ENCODE measurements around the gene MCTP2. TPM values are rescaled to one million over a fixed set of nuclear protein-coding genes. Genes with fewer than 3 reads are reported as not detected.

Gene MCTP2
- total RNA-seq, 1 donor from 2014 or later = 6.3 TPM

- DNase-seq (ENCODE audit: low read depth) = no peak
- H3K4me3 ChIP-seq (ENCODE audit: low read depth, low read length) = no peak overlapping the region
- no peaks in the 10 kb centered on the region for H3K36me3 ChIP-seq (ENCODE audit: control insufficient read depth, insufficient read depth, low read length)
- H3K27me3 ChIP-seq (ENCODE audit: control insufficient read depth, insufficient read depth, low read length) = no peaks in the 10 kb centered on the region
- no peak for TF ChIP-seq CTCF (IDR thresholded peaks at IDR 0.05; ENCODE audit: insufficient read depth, low read length, poor library complexity, severe bottlenecking)
Measured at GRCh38 chr15:94395640-94396039, 164.3 kb downstream of the MCTP2 start.

- Histone ChIP-seq H3K27me3 (ENCODE audit: control insufficient read depth, insufficient read depth, low read length) (no peaks in the 10 kb centered on the region), H3K4me3 (ENCODE audit: low read depth, low read length) (no peak overlapping the region), H3K36me3 (ENCODE audit: control insufficient read depth, insufficient read depth, low read length) (no peaks in the 10 kb centered on the region)
- TF ChIP-seq CTCF (IDR thresholded peaks at IDR 0.05; ENCODE audit: insufficient read depth, low read length, poor library complexity, severe bottlenecking) = no peak
- no peak for DNase-seq (ENCODE audit: low read depth)
Measured at GRCh38 chr15:94397337-94397736, 166.0 kb downstream of the MCTP2 start.

- DNase-seq (ENCODE audit: low read depth) = no peak
Measured at GRCh38 chr15:94398001-94398400, 166.6 kb downstream of the MCTP2 start.

GRCh38 chr15:94400526-94401298, 169.4 kb downstream of the MCTP2 start:
- no peak for DNase-seq (ENCODE audit: low read depth)
- Histone ChIP-seq H3K36me3 (ENCODE audit: control insufficient read depth, insufficient read depth, low read length) (no peaks in the 10 kb centered on the region), H3K27me3 (ENCODE audit: control insufficient read depth, insufficient read depth, low read length) (no peaks in the 10 kb centered on the region), H3K4me3 (ENCODE audit: low read depth, low read length) (no peak overlapping the region)
- no peak for TF ChIP-seq CTCF (IDR thresholded peaks at IDR 0.05; ENCODE audit: insufficient read depth, low read length, poor library complexity, severe bottlenecking)

More at GRCh38 chr15:94398001-94398400, 166.6 kb downstream of the MCTP2 start:
- H3K36me3 ChIP-seq (ENCODE audit: control insufficient read depth, insufficient read depth, low read length) = no peaks in the 10 kb centered on the region
- no peak for TF ChIP-seq CTCF (IDR thresholded peaks at IDR 0.05; ENCODE audit: insufficient read depth, low read length, poor library complexity, severe bottlenecking)
- no peaks in the 10 kb centered on the region for H3K27me3 ChIP-seq (ENCODE audit: control insufficient read depth, insufficient read depth, low read length)
- H3K4me3 ChIP-seq (ENCODE audit: low read depth, low read length) = no peak overlapping the region

- Histone ChIP-seq H3K4me3 (ENCODE audit: low read depth, low read length) (no peak overlapping the region), H3K27me3 (ENCODE audit: control insufficient read depth, insufficient read depth, low read length) (no peaks in the 10 kb centered on the region), H3K36me3 (ENCODE audit: control insufficient read depth, insufficient read depth, low read length) (no peaks in the 10 kb centered on the region)
- no peak for TF ChIP-seq CTCF (IDR thresholded peaks at IDR 0.05; ENCODE audit: insufficient read depth, low read length, poor library complexity, severe bottlenecking)
- DNase-seq (ENCODE audit: low read depth) = no peak
Measured at GRCh38 chr15:94403331-94403730, 172.0 kb downstream of the MCTP2 start.

All from kidney epithelial cell (primary cell).